Cardiac muscle cell (in vitro differentiated cells and primary cell): ENCODE measurements around the gene UBE3B. TPM values are rescaled to one million over a fixed set of nuclear protein-coding genes. Genes with fewer than 3 reads are reported as not detected.

Experiments used
- DNase-seq, 2 donors: peaks; one replicate each; pipeline versions ENCODE4 v3.0.0 to v3.0.0-alpha.2; 2010 to 2017; ENCODE audit warnings: low read depth in 1 of 2, low spot score in 1 of 2
- H3K27ac ChIP-seq: fragments of 200-600 bp; sonication (generic); 2 replicates; pipeline ENCODE4 v1.5.1; 2016
- H3K27me3 ChIP-seq: fragments of 200-600 bp; sonication (generic); 2 replicates; pipeline ENCODE4 v1.6.0; 2016; ENCODE audit warnings: control low read depth
- H3K36me3 ChIP-seq: fragments of 200-600 bp; sonication (generic); 2 replicates; pipeline ENCODE4 v1.5.1; 2016; ENCODE audit warnings: control low read depth
- H3K4me1 ChIP-seq: fragments of 200-600 bp; sonication (generic); 2 replicates; pipeline ENCODE4 v1.8.1; 2017; ENCODE audit warnings: low read depth, mild to moderate bottlenecking, mixed run types
- H3K4me3 ChIP-seq: fragments of 200-600 bp; sonication (generic); 2 replicates; pipeline ENCODE4 v1.5.1; 2016; ENCODE audit warnings: mild to moderate bottlenecking
- H3K9me3 ChIP-seq: fragments of 200-600 bp; sonication (generic); 2 replicates; pipeline ENCODE4 v1.5.1; 2017; ENCODE audit warnings: low read depth, mild to moderate bottlenecking, control low read depth
- polyA plus RNA-seq: library from polyadenylated mRNA; unstranded; fragments of >200 nt; fragmentation: Nextera tagmentation; extraction: Ambion mirVana; gene quantifications from 2 replicates; pipeline ENCODE4 v1.2.1, GENCODE V29; 2016
- total RNA-seq: library from RNA; depleted of rRNA; stranded (reverse); fragments of >200 nt; gene quantifications from 2 replicates; pipeline ENCODE4 v1.2.3, GENCODE V29; 2016
- TF ChIP-seq, protein P1 (sequence below): IDR thresholded peaks from 2 replicates; pipeline ENCODE4 v1.5.1; 2012; ENCODE audit warnings: low read depth, mild to moderate bottlenecking, low read length

The UBE3B gene
- total and polyA plus RNA-seq, 2 experiments from 2014 or later: 36.7 to 73.5 TPM

DNA sequence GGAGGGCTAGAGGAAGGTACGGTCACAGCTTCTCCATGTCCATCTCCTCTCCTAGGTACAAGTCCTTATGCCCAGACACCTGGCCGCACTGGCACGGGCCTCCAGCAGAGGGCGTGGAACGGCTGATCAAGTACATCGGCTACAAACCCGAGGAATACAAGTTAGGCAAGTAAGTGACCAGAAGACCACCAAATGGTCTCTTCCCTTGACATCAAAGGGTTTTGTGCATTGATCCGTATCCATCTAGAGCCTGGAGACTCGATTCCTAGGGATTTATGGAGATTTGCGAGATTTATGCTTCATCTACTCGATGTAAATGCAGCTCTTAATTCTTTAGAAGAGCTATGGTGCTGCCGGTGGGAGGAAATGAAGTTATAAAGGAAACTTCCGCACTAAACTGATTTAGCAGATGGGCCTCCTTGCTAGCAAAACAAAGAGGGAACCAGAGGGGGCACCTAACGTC lies 44.6 kb upstream of the UBE3B start:
- Histone ChIP-seq H3K27me3 (no peaks in the 10 kb centered on the region), H3K27ac (no peak overlapping the region)

DNA sequence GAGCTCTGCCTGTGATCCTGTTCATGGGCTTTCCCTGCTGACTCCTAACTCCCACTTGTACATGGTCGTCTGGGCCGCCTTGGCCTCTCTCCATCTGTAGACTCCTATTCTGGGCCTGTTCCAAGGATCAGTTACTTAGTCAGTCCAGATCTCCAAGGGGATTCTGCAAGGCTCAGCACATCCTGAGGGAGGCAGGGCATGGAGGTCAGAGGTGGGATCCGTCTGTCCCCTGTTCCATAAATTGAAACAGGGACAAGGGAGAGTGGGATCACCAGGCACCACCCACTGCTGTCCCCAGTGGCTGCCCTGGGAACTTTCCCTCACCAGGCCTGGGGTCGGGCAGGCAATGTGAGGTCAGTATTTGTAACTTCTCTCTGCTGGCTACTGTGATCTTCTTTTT lies 43.8 kb upstream of the UBE3B start:
- no peaks in the 10 kb centered on the region for H3K9me3 ChIP-seq
- no peaks in the 10 kb centered on the region for H3K27me3 ChIP-seq
- TF ChIP-seq, protein P1, sequence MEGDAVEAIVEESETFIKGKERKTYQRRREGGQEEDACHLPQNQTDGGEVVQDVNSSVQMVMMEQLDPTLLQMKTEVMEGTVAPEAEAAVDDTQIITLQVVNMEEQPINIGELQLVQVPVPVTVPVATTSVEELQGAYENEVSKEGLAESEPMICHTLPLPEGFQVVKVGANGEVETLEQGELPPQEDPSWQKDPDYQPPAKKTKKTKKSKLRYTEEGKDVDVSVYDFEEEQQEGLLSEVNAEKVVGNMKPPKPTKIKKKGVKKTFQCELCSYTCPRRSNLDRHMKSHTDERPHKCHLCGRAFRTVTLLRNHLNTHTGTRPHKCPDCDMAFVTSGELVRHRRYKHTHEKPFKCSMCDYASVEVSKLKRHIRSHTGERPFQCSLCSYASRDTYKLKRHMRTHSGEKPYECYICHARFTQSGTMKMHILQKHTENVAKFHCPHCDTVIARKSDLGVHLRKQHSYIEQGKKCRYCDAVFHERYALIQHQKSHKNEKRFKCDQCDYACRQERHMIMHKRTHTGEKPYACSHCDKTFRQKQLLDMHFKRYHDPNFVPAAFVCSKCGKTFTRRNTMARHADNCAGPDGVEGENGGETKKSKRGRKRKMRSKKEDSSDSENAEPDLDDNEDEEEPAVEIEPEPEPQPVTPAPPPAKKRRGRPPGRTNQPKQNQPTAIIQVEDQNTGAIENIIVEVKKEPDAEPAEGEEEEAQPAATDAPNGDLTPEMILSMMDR: peak; percentile 37
- H3K27ac ChIP-seq: no peak overlapping the region
- no peak overlapping the region for H3K4me3 ChIP-seq
- H3K4me1 ChIP-seq: no peaks in the 10 kb centered on the region
- peak in 1 of 2 donors; percentile 30 for DNase-seq
- H3K36me3 ChIP-seq: no peaks in the 10 kb centered on the region

More for the DNA sequence above, 44.6 kb upstream of the UBE3B start:
- Histone ChIP-seq H3K9me3 (no peaks in the 10 kb centered on the region), H3K36me3 (no peaks in the 10 kb centered on the region), H3K4me3 (no peak overlapping the region), H3K4me1 (no peaks in the 10 kb centered on the region)
- DNase-seq: peak; percentile 88 to 89
- TF ChIP-seq, protein P1: peak; percentile 94

DNA sequence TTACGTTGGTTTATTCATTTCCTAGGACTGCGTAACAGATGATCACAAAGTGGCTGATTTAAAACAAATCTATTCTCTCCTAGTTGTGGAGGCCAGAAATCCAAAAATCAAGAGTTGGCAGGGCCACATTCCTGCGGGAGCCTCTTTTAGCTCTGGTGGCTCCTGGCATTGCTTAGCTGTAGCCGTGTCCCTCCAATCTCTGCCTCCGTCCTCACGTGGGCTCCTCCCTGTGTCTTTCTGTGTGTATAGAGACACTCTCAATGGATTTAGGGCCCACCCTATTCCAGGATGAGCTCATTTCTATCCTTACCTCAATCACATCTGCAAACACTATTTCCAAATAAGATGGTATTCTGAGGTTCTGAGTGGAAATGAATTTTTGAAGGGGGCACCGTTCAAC lies 42.9 kb upstream of the UBE3B start:
- TF ChIP-seq, protein P1: no peak

DNA sequence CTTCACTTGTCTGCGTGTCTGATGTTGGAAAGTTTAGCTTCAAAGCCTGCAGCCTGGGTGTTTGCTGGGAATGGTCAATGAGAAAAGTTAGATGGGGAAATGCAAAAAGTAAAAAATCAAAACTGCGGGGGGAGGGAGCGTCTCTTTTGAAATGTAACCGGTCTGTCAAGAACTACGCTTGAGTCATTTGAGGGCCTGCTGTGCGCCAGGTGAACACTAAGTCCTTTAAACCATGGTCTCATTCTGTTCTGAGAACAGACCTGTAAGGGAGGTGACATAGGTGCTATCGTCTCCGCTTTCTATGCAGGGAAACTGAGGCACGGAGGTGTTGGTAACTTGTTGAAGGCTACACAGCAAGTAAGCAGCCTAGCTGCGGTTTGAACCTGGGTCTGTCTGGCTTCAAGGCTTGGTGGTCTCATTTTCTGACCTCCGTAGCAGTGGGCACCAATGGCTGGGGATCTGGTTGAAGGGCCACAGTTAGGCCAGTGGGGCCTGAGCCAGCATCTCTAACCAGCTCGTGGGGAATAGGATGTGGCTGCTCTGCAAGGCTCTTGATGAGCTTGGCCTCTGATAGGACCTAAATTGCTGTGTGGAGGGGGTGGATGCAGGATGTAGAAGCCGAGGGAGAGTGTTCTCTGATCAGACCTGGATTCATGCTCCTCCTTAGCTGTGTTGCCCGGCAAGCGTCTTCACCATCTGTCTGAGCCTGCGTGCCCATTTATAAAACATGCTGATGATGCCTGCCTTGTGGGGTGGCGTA lies 41.8 kb upstream of the UBE3B start:
- DNase-seq: no peak
- TF ChIP-seq, protein P1: no peak
- no peak overlapping the region for H3K4me3 ChIP-seq
- no peak overlapping the region for H3K27ac ChIP-seq
- no peaks in the 10 kb centered on the region for H3K36me3 ChIP-seq
- H3K4me1 ChIP-seq: peaks cover 9% of the 10 kb centered on the region
- H3K27me3 ChIP-seq: no peaks in the 10 kb centered on the region
- H3K9me3 ChIP-seq: no peaks in the 10 kb centered on the region

More for the DNA sequence above, 42.9 kb upstream of the UBE3B start:
- no peaks in the 10 kb centered on the region for H3K27me3 ChIP-seq
- no peaks in the 10 kb centered on the region for H3K4me1 ChIP-seq
- H3K4me3 ChIP-seq: no peak overlapping the region
- no peaks in the 10 kb centered on the region for H3K36me3 ChIP-seq
- H3K9me3 ChIP-seq: no peaks in the 10 kb centered on the region
- DNase-seq: no peak
- H3K27ac ChIP-seq: no peak overlapping the region

DNA sequence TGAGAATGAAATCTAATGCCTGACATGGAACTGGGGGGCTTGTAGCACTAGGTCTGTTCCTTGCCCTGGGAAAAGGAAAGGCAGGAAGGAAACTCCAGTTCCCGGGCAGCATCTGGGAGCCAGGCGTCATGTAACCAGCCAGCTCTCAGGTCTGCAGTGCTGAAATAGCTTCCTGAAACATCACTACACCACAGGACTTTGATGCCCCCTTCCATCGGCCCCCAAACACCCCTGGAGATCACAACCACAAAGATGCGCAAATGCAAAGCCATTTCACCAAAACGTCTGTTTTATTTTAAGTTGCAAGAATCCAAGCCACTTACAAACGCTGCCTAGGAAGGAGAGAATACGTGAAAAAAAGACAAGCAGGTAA lies 41.3 kb upstream of the UBE3B start:
- H3K4me1 ChIP-seq: peaks cover 14% of the 10 kb centered on the region
- H3K27ac ChIP-seq: no peak overlapping the region
- no peak overlapping the region for H3K4me3 ChIP-seq
- DNase-seq: no peak
- H3K9me3 ChIP-seq: no peaks in the 10 kb centered on the region
- TF ChIP-seq, protein P1: no peak
- no peaks in the 10 kb centered on the region for H3K27me3 ChIP-seq
- H3K36me3 ChIP-seq: no peaks in the 10 kb centered on the region
